GM19328 (cell line): ENCODE data around the gene PPFIA1.
"Not testable (repeated sequence)": the region's sequence is repeated elsewhere in the genome, so short reads cannot be mapped to it uniquely, and the experiment has no call there.

Source experiments
- ATAC-seq: cut with Tn5 transposase; IDR thresholded peaks from one replicate; pipeline ENCODE4 v1.9.1; 2021; ENCODE audit warnings: mild to moderate bottlenecking, moderate library complexity; ENCODE audit not compliant: unreplicated experiment

The PPFIA1 gene

GRCh38 chr11:70292863-70293262, 22.4 kb downstream of the PPFIA1 start:
- ATAC-seq, result no peak

- ATAC-seq, result not testable (repeated sequence)
Measured at GRCh38 chr11:70295166-70295565, 24.7 kb downstream of the PPFIA1 start.

GRCh38 chr11:70296681-70297080, 26.2 kb downstream of the PPFIA1 start:
- no peak for ATAC-seq

GRCh38 chr11:70297341-70297740, 26.9 kb downstream of the PPFIA1 start:
- ATAC-seq, result no peak

GRCh38 chr11:70298243-70298915, 27.9 kb downstream of the PPFIA1 start:
- no peak for ATAC-seq

- no peak for ATAC-seq
Measured at GRCh38 chr11:70299636-70300035, 29.1 kb downstream of the PPFIA1 start.

GRCh38 chr11:70301191-70301590, 30.7 kb downstream of the PPFIA1 start:
- no peak for ATAC-seq

GRCh38 chr11:70301721-70302418, 31.4 kb downstream of the PPFIA1 start:
- ATAC-seq, result no peak

GRCh38 chr11:70302419-70302752, 31.9 kb downstream of the PPFIA1 start:
- no peak for ATAC-seq

- no peak for ATAC-seq
Measured at GRCh38 chr11:70303070-70303469, 32.6 kb downstream of the PPFIA1 start.

- no peak for ATAC-seq
Measured at GRCh38 chr11:70304208-70304603, 33.7 kb downstream of the PPFIA1 start.

GRCh38 chr11:70305501-70305900, 35.0 kb downstream of the PPFIA1 start:
- ATAC-seq, result no peak

GRCh38 chr11:70306586-70307033, 36.1 kb downstream of the PPFIA1 start:
- no peak for ATAC-seq

GRCh38 chr11:70307176-70307575, 36.7 kb downstream of the PPFIA1 start:
- ATAC-seq, result no peak

- ATAC-seq, result no peak
Measured at GRCh38 chr11:70311616-70312015, 41.1 kb downstream of the PPFIA1 start.

GRCh38 chr11:70312401-70313357, 42.2 kb downstream of the PPFIA1 start:
- no peak for ATAC-seq

GRCh38 chr11:70313945-70314344, 43.5 kb downstream of the PPFIA1 start:
- ATAC-seq, result no peak

- ATAC-seq, result no peak
Measured at GRCh38 chr11:70314730-70315129, 44.2 kb downstream of the PPFIA1 start.

GRCh38 chr11:70315716-70316115, 45.2 kb downstream of the PPFIA1 start:
- no peak for ATAC-seq

GRCh38 chr11:70317581-70318305, 47.3 kb downstream of the PPFIA1 start:
- no peak for ATAC-seq
